GM10248 (cell line): ENCODE measurements around the gene BPNT1.

Experiments
- CTCF ChIA-PET: fragments of 300-600 bp; sonication (Branson Sonifier 250); formaldehyde crosslinking; extraction: SDS; loops from one replicate; lab custom pipeline; 2021; ENCODE audit warnings: antibody characterized with exemption; lab: Yijun Ruan, JAX
- POLR2A ChIA-PET: fragments of 350-650 bp; sonication (Branson Sonifier 250); formaldehyde crosslinking; extraction: SDS; loops from one replicate; lab custom pipeline; 2020; ENCODE audit warnings: antibody characterized with exemption; lab: Yijun Ruan, JAX
- DNase-seq: peaks from one replicate; pipeline ENCODE4 v3.0.0; 2012; ENCODE audit errors: extremely low spot score
- CTCF ChIP-seq: IDR thresholded peaks from 2 replicates; pipeline ENCODE4 v1.5.1; 2012; ENCODE audit warnings: mild to moderate bottlenecking, low read depth; ENCODE audit errors: extremely low read depth, missing control alignments, control extremely low read depth

BPNT1 gene

DNA sequence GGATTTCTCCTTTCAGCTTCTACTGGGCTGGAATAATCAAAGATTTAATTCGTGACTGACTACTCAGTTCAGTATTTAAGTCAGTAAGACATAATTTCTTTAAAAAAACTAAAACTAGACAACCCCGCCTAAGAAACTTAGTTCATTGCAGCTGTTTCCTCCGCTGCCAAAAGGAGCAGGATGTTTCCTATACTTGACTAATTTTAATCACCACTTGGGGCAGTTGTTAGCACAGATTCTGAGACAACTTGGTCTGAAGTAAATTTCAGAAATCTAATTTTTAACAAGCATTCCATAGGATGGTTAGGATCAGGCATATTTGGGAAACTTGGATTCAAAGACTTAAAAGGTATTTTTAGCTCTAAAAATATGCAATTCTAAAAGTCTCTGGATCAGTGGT, 77.3 kb downstream of the BPNT1 start:
- DNase-seq = no peak
- ChIA-PET CTCF (interaction anchor here (0.6 to 3.0 kb wide), 17 partner anchors 11 to 721 kb away, joined by 3 to 16 read pairs (median 4); partner anchors contain the start of gene EPRS1), POLR2A (no interaction called here)
- TF ChIP-seq CTCF = no peak

DNA sequence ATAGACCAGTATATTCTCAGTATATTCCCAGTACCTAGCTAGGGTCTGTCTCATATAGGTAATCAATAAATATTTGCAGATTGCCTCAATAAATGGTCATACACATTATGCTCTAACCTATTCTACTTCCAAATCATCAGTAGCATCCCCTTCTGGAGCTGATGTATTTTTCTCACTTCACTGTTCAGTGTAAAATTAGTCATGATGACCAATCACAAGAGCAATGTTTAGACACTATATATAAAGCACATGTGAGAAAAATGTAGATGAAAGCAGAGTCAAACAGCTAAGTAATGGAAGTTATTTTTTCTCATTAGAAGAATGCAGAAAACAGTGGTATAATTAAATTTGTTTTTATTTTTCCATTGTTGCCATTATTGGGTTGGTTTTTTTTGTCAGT, 78.0 kb downstream of the BPNT1 start:
- POLR2A ChIA-PET = no interaction called here
- CTCF ChIA-PET = interaction anchor here (0.8 to 3.0 kb wide), 11 partner anchors 11 to 179 kb away, joined by 3 to 16 read pairs (median 4); partner anchors contain the start of genes BPNT1 and EPRS1
- no peak for TF ChIP-seq CTCF
- DNase-seq = no peak
